Measurements from ENCODE around the gene PHLDB3. TPM values are rescaled to one million over a fixed set of nuclear protein-coding genes. Genes with fewer than 3 reads are reported as not detected.

The PHLDB3 gene
- total and polyA plus RNA-seq, 2 of the 4 experiments (the other 2 are of a cell fraction) = 2.9 to 10.6 TPM

DNA sequence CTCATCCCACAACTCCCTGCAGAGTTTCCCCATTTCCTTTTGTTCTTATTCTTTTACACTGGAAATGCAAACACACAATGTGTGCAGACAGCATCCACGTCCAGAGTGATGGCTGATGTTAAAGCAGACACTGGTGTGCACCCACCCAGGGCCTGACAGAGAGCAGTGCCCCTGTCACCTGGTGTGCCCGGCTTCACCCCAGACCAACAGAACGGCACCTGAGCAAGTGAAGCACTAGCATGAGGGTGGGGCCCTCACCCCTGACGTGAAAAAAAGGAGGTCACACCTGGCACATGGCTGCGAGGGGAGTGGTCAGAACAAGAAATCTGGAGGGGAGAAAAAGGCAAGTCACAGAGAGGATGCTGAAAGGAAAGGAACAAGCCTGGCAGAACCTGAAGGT, 40.7 kb upstream of the PHLDB3 start:
- H3K9ac ChIP-seq (ENCODE audit: low read depth, low read length) = no peak overlapping the region
- no peak overlapping the region for H3K23ac ChIP-seq (ENCODE audit: low read depth, low read length)
- ChIA-PET POLR2A (ENCODE audit: unreplicated experiment) (no interaction called here), CTCF (interaction anchor here (0.5 kb wide), 1 partner anchor 10 kb away, joined by 4 read pairs; no protein-coding TSS in a partner anchor)
- H3K14ac ChIP-seq (replicated peaks; ENCODE audit: low read depth, low read length) = no peak overlapping the region
- dilution Hi-C loops (cut with HindIII; ENCODE audit: low sequenced_read_pairs, unreplicated experiment) = no loop called here
- ATAC-seq (ENCODE audit: low read depth) = no peak
- H2BK5ac ChIP-seq (ENCODE audit: low read depth, low read length, poor library complexity, severe bottlenecking) = no peak overlapping the region
- 83% methylated on average over 2 of the region's 5 CpGs; no CpG with 5 or more reads in 1 of the 2 experiments for WGBS, 2 experiments (ENCODE audit: extremely low coverage in 2 of 2, insufficient read length in 1 of 2)
- no peak overlapping the region for H2BK20ac ChIP-seq (ENCODE audit: low read depth, low read length)
- BruUV-seq (replicated peaks) = no TSS peak
- peak overlapping the region; percentile 72 for H2AK9ac ChIP-seq (replicated peaks; ENCODE audit: low read depth, low read length, poor library complexity)
- TF ChIP-seq CEBPB (IDR thresholded peaks at IDR 0.05; ENCODE audit: low read depth, low read length) (no peak), MXI1 (IDR thresholded peaks at IDR 0.05; ENCODE audit: borderline replicate concordance, low read depth, low read length) (no peak), MAZ (IDR thresholded peaks at IDR 0.05; ENCODE audit: borderline replicate concordance, low read depth, low read length) (no peak), MAFK (IDR thresholded peaks at IDR 0.05; ENCODE audit: low read depth, low read length) (no peak), SMC3 (IDR thresholded peaks at IDR 0.05; ENCODE audit: low read depth, low read length) (no peak), USF2 (IDR thresholded peaks at IDR 0.05; ENCODE audit: low read depth, low read length) (no peak), ELK1 (IDR thresholded peaks at IDR 0.05; ENCODE audit: borderline replicate concordance, low read depth, low read length) (no peak)
- H3K27ac ChIP-seq (ENCODE audit: insufficient read depth, low read length) = no peak overlapping the region
- no peaks in the 10 kb centered on the region for H3K79me1 ChIP-seq (ENCODE audit: low read depth in 1 of 2, low read length in 2 of 2)
- H3K4ac ChIP-seq (ENCODE audit: low read depth, low read length) = no peak overlapping the region
- no peak overlapping the region for H4K5ac ChIP-seq (ENCODE audit: low read depth, low read length)
- H2AFZ ChIP-seq (replicated peaks; ENCODE audit: low read length, poor library complexity) = no peak overlapping the region
- in situ Hi-C loops (cut with MboI; ENCODE audit: low sequenced_read_pairs) = no loop called here
- no peaks in the 10 kb centered on the region for H3K4me1 ChIP-seq (ENCODE audit: control insufficient read depth, insufficient read depth, low read length)
- H3K4me2 ChIP-seq (ENCODE audit: low read depth, low read length) = no peak overlapping the region
- intact Hi-C loops (cut with micrococcal nuclease) = no loop called here
- no peaks in the 10 kb centered on the region for H3K27me3 ChIP-seq (ENCODE audit: control insufficient read depth, insufficient read depth, low read length)
- no peak overlapping the region for H4K91ac ChIP-seq (ENCODE audit: insufficient read depth, low read depth, low read length)
- no peaks in the 10 kb centered on the region for H3K9me1 ChIP-seq (ENCODE audit: insufficient read depth, low read length)
- no peak overlapping the region for H2AK5ac ChIP-seq (ENCODE audit: low read depth, low read length)
- H3K4me3 ChIP-seq (ENCODE audit: insufficient read depth, low read depth, low read length) = no peak overlapping the region
- no peaks in the 10 kb centered on the region for H3K9me3 ChIP-seq (ENCODE audit: control insufficient read depth, insufficient read depth, low read length)
- no peak overlapping the region for H3K56ac ChIP-seq (ENCODE audit: extremely low read depth, insufficient read depth, low read length)
- H4K20me1 ChIP-seq (ENCODE audit: insufficient read depth, low read length) = no peaks in the 10 kb centered on the region
- no peak for DNase-seq
- no peak overlapping the region for H2BK120ac ChIP-seq (ENCODE audit: low read depth, low read length)
- no peak overlapping the region for H3K18ac ChIP-seq (ENCODE audit: low read depth, low read length)
- H2BK15ac ChIP-seq (ENCODE audit: low read depth, low read length) = no peak overlapping the region
- H3K36me3 ChIP-seq (ENCODE audit: control insufficient read depth, insufficient read depth, low read length) = peaks cover 33% of the 10 kb centered on the region
- no peak overlapping the region for H4K8ac ChIP-seq (ENCODE audit: low read depth in 2 of 2, low read length in 2 of 2)
